GM12872 (cell line): ENCODE results near the gene SLC12A7.

Source experiments
- CTCF ChIP-seq: IDR thresholded peaks from 3 replicates; pipeline ENCODE4 v1.5.1; 2011; ENCODE audit warnings: low read depth, mild to moderate bottlenecking, low read length, moderate library complexity; ENCODE audit not compliant: insufficient read depth

SLC12A7 gene

GRCh38 chr5:1121891-1122290 lies 10.0 kb upstream of the SLC12A7 start:
- TF ChIP-seq CTCF, result no peak

- TF ChIP-seq CTCF, result no peak
These were observed 9.2 kb upstream of the SLC12A7 start for GRCh38 chr5:1121044-1121443.

- no peak for TF ChIP-seq CTCF
These were observed 8.6 kb upstream of the SLC12A7 start for GRCh38 chr5:1120236-1120999.

GRCh38 chr5:1119312-1119831 lies 7.5 kb upstream of the SLC12A7 start:
- TF ChIP-seq CTCF, result no peak

- TF ChIP-seq CTCF, result no peak
These were observed 6.9 kb upstream of the SLC12A7 start for GRCh38 chr5:1118738-1119137.

GRCh38 chr5:1118231-1118698 lies 6.4 kb upstream of the SLC12A7 start:
- no peak for TF ChIP-seq CTCF

- no peak for TF ChIP-seq CTCF
These were observed 5.1 kb upstream of the SLC12A7 start for GRCh38 chr5:1116977-1117376.
